ENCODE measurements around the gene TSSC4.

Gene TSSC4

DNA sequence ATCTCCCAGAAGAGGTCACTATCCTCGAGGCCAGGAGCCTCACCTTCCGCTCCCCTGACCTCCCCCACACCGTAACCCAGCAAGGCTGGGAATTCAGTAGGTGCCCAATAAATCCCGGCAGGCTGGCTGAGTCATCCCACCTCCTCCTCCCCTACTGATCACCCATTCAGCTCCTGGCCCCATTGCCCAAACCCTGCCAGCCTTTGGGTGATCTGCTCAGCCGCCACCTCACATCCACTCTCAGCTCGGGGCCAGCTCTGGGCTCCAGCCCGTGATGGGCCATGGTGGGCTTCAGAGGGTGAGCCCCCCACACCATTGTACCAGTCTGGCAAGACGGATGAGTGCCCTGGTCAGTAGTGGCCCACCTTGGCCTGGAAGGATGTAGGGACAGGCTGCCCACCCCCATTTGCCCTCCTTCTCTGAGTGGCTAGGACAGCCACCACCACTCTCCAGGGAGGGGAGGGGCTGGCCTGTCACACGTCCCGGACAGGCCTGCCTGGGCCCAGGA lies 35.5 kb downstream of the TSSC4 start:
- DNase-seq, result no peak

DNA sequence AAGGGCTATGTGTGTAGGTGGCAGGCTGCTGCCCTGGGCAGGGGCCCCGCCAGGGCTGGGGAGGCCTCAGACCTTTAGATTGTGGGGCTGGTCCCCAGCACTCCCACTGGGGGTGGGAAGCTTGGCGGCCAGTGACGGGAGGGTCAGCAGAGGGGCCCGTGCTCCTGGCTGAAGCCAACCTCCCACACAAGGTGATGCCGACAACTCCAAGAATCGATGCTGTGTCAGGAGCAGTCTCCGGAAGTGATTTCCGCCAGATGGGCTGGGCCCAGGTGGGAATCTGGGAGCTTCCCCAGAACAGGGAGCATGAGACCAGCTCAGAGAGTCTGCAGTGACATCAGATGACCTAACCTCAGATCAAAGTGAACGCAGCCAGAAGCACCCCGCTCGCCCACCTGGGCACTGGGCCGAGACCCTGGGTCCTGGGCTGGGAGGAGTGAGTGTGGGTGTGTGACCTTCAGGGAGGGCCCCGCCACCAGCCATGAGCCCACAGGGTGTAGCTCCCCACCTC lies 36.0 kb downstream of the TSSC4 start:
- no peak for DNase-seq

DNA sequence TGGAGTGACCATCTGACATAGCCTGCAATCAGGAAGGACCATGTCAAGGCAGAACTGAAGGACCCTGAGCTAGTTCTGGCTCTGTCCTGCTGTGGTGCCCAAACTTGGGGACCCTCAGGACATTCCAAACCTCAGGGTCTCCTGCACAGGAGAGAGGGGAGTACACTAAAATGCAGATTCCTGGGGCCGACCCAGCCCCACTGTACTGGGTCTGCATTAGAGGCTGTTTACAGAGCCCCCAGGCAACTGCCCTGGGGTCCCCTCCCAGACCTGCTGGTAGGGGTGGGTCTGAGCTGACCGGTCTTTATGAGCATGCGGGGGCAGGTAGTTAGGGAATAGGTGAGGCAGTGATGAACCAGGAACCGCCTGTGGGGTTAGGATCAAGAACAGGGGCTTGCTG lies 37.0 kb downstream of the TSSC4 start:
- DNase-seq, result no peak

DNA sequence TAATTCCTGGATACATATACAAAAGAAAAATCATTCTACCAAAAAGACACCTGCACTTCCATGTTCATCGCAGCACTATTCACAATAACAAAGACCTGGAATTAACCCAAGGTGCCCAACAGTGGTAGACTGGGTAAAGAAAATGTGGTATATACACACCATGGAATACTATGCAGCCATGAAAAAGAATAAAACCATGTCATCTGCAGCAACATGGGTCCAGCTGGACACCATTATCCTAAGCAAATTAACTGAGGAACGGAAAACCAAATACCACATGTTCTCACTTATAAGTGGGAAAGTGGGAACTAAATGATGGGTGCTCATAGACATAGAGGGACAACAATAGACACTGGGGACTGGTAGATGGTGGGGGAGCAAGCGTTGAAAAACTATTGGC lies 39.3 kb downstream of the TSSC4 start:
- DNase-seq, result no peak

DNA sequence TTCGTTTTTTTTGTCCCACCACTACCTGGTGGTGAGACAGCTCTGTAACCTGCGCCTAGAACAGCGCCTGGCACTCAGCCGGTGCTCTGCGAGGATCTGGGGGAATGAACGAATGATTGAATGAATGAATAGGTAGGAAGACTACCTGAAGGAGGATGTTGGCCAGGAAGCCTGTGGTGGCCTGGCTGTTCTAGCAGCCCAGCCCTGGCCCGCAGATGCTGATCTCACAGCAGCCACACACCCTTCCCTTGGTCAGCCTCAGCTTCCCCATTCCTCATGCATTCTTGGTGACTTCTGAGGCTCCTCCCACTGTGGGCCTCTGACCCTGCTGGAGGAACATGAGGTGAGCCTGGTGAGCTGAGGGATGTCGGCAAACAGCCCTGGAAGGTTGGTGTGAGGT lies 40.1 kb downstream of the TSSC4 start:
- no peak for DNase-seq

DNA sequence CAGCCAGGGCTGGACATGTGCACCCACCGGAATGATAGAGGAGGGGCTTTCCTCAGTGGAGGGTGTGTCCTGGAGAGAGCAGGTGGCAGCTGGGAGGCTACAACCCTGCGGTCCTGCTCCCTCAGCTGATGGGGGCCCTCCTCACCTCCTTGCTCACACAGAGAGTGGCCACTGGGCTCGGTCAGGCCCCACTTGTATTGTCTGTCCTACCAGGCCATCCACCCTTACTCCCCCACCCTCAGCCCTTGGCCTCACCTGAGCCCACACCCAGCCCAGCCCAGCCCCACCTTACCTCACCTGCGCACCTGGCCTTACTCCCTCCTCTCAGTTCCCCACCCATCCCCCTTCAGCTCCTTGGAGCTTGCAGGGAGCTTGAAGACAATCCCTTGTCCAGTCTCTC lies 40.6 kb downstream of the TSSC4 start:
- no peak for DNase-seq

DNA sequence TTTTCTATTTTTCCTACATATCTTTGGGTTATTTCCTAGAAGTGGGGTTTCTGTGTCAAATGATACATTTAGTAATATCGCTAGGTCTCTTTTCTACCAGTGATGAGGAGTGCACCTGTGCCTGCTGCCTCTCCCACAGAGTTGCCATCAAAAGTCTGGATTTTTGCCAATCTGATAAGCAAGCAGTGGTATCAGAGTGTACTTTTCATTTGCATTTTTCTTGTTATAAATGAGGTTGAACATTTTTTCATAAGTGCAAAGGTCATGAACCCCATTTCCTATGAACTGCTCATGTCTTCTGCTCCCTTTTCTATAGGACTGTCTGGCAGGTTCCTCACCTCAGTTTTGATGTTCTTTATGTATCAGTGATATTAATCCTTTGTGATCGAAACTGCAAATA lies 42.0 kb downstream of the TSSC4 start:
- no peak for DNase-seq

DNA sequence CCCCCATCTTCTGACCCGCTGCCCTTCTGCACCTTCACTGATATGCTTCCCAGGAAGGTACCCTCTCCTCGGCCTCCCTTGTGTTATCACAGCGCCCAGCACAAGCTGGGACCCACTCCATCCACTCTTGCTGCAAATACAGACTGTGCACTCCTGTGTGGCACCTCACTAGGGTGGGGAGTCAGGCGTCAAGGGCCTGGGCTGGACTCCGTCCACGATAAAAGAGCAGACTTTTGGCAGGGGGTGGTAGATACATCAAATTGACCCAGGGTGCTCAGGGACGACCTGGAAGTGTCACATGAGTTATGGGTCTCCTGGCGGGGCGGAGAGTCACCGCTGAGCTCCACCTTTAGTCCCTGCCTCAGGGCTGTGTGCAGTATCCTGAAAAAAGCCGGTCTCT lies 42.9 kb downstream of the TSSC4 start:
- DNase-seq, result no peak

DNA sequence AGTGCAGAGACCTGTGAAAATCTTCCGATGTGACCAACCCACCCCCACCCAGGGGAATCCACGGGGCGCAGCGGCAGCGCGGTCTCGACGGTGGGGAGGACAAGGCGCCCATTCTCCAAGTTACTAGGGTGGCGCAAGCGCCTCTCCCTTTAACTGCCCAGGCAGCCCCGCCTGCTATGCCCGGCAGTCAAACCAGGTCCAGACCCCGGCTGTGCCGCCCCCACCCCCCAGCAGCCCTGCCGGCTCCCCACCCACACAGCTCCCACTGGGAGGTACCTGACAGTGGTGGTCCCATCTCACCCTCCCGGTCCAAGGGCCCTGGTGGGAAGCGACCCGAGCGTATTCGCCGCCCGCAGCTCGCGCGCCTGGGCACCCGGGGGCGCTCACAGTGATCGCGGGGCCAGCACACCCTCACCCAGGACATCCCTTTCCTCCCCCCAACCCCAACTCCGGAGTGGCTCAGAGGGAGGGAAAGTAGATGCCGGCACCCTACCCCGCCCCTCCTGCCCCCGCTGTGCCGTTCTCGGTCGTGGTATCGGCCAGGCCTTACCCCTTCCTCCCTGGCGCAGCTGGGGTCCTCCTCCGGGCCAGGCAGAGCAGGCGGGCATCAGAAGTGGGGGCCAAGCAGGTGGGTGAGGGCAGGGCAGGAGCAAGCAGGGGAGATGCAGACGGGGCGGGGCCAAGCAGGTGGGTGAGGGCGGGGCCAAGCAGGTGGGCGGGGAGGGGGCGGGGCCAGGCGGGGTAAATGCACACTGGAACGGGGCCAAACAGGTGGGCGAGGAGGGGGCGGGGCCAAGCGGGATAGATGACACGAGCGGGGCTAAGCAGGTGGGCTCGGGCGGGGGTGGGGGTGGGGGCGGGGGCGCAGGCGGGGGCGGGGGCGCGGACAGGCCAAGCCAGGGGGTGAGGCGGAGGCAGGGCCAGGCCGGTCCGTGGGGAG lies 43.6 kb downstream of the TSSC4 start, which contains the start of gene TRPM5:
TRPM5 (minus strand) TSS at position 634 of the 940 bp plus-strand sequence. CDS start 21,478 bp downstream, outside the sequence.
- DNase-seq, result peak; percentile 42

DNA sequence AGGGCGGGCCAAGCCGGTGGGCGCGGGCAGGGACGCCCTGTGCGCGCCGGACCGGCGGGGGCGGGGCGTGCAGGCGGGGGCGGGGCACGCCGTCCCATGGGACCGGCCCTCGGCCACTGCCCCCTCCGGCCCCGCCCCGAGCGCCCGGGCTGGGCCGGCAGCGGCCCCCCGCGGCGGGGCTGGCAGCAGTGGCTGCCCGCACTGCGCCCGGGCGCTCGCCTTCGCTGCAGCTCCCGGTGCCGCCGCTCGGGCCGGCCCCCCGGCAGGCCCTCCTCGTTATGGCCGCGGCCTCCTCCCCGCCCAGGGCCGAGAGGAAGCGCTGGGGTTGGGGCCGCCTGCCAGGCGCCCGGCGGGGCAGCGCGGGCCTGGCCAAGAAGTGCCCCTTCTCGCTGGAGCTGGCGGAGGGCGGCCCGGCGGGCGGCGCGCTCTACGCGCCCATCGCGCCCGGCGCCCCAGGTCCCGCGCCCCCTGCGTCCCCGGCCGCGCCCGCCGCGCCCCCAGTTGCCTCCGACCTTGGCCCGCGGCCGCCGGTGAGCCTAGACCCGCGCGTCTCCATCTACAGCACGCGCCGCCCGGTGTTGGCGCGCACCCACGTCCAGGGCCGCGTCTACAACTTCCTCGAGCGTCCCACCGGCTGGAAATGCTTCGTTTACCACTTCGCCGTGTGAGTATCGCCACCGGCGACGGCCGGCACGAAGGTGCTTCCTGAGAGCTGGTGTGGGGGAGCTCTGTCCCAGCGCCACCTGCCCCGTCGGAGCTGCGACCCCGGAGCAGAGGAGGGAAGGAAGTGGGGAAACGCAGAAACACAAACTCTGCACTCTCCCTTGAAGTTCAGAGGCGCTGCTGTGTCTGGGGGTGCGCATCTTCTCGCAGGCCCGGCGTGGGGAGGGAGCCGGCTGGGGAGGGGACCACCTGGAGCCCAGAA lies 44.5 kb downstream of the TSSC4 start, which contains the start of gene KCNQ1:
KCNQ1 (plus strand) TSS at position 188 of the 925 bp plus-strand sequence; CDS start at position 279, 91 bp downstream.
- peak; percentile 42 for DNase-seq

DNA sequence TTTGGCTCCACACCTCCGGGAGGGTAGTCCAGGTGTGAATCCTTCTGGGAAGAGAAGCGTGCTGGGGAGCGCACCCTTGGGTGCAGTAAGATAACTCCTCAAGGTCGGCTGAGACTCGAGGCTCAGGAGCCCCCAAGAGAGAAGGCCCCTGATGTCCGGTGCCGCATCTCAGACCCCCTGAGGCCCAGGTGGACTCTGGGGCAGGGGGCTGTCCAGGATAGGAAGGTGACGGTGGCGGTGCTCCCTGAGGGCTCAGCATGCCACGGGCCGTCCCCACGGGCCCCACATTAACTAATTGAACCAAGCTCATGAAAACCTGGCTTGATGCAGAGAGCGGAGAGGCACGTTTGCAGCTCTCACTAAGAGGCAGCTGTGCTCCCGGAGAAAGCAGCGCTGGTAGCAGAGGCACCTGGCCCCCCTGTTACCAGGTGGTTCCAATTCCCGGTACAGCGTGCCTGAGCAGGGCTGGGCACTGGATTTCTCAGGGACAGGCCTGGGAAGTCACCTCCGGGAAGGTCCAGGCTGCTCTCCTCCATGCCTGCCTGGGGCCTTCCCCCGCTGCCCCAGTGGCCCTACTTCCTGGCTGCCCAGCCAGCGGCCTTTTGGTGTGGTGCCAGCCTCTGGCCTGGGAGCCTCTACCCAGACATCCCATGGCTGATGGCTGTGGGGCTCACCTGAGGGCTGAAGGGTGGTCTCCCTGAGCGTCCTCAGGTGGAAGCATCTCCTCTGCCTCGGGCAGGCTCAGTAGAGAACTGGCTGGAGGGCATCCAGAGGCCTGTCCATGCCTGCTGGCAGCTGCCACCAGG lies 45.4 kb downstream of the TSSC4 start:
- no peak for DNase-seq

DNA sequence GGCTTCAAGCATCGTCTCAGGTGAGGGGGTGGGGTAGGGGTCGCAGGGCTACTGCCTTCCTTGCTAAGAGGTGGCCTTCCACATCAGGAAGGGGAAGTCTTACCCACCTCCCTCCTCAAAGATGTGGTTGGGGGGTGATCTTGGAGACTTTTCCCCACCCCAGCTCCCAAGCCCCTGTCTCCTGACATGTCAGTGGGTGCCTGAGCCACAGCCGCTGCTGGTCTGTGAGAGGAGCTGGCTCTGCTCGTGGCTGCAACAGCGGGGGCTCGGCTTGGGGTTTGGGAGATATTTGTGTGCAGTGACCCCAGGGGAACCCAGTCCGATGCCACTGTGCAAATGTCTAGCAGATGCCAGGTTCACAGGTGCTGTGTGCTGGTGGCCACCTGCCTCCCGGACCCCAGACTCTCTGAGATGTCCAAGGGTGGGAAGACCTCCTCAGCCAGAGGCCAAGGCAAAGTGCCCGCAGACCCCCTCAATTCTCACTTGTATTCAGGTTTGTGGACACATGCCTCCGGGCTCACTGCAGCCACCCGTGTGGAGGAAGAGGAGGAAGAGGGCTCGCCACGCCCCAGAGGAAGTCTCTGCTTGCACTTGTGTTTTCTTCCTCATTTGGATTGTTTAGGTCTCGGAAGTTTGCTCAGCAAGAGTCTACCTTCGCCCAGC lies 46.2 kb downstream of the TSSC4 start:
- DNase-seq, result no peak

DNA sequence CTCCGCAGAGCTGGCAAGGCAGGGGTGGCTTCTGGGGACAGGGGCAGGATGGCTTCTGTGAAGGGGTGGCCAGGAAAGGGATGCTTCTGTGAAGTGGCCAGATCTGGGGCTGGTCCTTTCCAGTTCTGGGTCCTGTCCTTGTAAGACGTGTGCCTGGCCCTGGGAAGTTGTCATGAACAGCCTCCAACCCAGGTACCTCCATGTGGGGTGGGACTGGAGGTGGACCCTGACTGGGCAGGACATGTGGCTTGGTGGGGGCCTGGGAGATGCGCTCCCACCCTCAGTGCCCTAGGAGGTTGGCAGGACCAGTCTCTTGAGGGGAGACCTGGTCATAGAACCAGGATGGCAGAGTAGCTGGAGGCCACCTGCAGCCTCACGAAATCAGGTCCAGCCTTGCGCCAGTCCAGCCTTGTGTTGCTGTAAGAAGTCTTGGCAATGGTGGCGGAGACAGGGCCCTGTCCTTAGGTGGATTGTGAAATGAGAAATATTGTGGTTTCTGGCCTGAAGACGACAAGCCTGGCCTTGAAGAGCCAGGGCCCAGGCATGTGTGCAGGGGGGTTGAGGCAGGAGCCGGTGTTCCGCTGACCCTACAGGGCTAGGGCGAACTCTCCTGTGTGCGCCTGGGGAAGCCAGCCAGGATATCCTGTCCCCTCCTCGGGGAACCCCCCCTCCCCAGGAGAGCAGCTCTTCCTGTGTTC lies 46.9 kb downstream of the TSSC4 start:
- DNase-seq, result no peak

DNA sequence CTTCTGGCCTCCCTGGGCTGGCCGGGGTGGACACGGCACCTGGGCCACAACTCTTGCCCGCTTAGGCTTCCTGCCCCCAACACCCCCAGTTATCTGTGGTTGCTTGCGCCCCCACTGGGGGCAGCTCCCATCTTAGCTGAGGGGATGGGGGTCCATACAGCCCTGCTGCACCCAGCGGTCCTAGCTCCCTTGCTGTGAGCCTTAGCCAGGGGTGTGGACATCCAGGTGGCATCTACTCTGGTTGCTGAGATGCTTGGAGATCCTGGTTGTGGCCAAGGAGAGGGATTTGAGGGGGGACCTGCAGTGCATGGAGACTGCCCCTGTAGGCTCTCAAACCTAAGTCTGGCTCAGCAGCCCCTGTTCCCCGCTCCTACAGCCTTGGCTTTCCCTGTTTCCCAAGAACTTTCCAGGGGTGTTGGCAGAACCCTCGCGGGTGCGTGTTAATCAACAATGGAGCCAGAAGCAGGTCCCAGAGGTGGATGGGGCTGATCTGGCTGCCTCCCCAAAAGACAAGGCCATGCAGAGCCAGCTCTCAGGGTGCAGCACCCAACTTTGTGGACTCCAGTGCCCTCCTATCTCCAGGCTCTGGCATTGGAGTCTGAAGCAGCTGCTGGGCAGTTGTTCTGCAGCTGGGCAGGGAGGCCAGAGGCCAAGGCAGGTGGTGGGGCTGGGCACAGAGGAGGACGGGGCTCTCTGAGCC lies 47.6 kb downstream of the TSSC4 start:
- no peak for DNase-seq

DNA sequence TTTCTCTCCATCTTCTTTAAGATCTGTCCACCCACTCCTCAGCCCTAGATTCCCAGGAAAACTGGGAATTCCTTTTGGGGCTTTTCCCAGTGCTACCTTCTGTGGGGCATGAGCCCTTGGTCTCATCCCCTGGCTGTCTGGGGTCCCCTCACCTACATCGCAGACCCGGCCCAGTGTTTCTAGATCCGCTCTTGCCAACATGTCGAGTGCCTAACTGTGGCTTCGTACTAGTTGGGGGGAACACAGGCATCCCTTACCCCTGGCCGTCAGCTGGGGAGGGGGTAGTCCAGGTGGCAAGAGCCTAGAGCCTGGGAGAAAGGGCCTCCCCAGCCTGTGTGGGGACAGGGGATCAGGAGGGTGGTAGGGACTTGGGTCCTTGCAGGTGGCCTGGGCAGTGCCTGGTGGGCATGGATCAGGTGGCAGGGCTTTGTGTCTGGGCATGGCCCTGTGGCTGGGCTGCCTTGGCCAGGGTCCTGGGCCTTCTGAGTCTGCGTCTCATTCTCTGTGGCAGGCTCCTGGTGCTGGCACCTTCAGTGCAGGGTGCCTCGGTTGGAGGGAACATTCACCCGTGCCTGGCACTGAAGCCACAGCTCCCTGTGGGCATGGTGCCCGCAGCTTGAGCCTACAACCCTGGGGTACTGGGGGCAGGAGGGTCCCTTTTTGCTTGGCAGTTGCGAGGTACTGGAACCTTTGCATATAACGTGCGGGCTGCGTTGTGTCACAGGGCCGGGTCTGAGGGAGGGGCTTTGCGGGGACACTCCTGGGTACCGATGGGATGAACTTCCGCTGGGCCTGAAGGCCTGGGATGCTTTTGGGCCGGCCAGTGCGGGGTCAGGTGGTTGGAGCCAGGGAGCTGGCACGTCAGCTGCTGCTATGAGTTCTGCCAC lies 48.4 kb downstream of the TSSC4 start:
- DNase-seq, result no peak

DNA sequence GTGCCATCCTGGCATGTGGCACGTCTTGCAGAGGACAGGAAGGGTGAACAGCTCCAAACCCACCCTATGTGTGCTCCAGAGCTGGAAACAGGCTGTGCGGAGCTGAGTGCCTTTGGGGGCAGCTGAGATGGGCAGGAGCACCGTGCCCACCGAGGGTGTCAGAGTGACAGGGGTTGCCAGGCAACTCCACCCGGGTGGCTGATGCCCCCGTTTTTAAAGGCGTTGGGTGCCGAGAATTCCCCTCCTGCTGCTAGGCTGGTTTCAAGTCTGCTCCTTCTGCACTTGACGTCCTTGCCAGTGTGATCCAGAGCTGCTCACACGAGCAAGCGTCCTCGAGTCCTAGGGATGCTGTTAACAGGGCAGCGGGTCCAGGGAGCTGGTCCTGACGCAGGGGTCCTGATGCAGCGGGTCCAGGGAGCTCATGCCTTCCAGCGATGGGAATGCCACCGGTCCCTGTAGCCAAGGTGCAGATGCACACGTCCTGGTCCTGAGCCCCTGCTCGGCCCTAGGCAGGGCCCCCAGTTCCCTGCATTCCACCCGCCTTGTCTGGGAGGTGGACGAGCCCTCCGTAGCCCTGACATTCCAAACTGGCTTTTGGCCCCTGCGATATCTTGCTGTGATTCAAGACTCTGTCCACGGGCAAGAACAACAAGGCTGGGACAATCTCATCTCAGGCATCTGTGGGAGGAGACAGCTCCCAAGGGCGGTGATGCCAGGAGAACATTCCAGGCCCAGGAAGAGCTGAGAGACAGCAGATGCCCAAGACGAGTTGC lies 49.2 kb downstream of the TSSC4 start:
- DNase-seq, result no peak

DNA sequence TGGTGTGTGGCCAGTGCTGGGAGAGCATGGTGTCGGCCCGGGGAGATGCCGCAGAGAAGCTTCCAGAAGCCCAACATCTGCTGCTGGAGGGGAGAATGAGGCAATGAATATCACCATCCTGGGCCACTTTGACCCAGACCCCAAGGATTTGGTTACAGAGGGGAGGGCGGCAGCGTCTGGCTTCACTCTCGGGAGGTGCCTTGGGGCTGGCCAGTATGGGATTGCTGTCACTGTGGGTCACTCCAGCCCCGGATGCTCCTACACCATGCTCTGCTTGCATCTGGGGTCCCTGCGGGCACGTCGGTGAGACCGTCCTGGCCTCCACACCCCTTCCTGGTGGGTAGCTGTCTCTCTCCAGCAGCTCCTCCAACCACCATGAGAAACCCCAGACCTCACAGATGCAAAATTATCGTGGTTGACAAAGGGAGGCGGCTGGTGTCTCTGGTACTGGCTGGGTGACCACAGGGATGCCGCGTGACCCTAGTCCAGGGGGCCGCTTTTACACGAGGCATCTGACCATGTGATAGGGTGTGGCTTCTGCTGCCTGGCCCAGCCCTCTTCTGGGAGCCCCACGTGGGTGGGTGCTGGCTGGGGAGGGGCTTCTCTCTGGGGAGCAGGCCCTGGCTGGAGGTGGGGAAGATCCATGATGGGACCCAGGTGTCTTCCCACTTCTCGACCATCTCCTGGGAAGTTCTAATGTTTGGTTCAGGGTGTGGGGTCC lies 49.9 kb downstream of the TSSC4 start:
- no peak for DNase-seq

DNA sequence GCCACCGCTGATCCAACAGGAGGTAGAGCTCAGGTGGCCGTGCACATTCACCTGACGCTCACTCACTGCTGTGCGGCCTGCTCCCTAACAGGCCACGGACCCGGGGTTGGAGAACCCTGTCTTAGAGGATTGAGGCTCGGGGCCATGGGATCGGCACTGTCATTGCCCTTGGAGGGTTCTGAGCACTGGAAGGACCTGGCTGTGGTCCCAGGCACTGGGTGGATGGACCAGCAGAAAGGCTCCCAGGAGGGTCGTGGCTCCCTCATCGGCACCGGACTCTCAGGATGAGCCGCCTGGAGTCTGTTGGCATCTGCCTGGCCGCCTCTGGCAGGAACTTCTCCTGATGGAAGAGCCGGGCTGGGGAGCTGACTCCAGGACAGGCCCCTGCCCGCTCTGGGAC lies 50.8 kb downstream of the TSSC4 start:
- DNase-seq, result no peak

Data from NCI-H82 (cell line).